ENCODE results near the gene TRPM3. TPM values are rescaled to one million over a fixed set of nuclear protein-coding genes. Genes with fewer than 3 reads are reported as not detected.

Gene TRPM3
- total and polyA plus RNA-seq, 9 of the 15 experiments (the other 6 are each of a cell fraction or from before 2014, with no cell fraction given), result 0.04 TPM; not detected in 8

DNA sequence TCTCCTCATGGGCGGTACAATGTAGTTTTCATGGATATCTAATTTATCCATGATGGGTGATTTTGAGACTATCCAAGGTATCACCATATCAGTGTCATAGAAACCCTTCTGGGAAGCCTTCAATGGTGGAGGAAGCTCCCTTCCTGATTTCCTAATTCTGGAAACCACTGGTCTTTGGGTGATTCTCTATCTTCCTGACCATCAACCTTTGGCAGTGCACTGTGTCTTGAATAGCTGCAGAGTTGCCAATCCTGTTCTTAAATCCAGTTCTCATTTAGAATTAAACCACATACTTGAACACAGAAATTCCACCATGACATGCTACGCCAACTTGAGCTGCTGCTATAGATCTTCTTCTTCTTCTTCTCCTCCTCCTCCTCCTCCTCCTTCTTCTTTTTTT lies 545.3 kb downstream of the TRPM3 start (continued):
- TF ChIP-seq, protein P1, sequence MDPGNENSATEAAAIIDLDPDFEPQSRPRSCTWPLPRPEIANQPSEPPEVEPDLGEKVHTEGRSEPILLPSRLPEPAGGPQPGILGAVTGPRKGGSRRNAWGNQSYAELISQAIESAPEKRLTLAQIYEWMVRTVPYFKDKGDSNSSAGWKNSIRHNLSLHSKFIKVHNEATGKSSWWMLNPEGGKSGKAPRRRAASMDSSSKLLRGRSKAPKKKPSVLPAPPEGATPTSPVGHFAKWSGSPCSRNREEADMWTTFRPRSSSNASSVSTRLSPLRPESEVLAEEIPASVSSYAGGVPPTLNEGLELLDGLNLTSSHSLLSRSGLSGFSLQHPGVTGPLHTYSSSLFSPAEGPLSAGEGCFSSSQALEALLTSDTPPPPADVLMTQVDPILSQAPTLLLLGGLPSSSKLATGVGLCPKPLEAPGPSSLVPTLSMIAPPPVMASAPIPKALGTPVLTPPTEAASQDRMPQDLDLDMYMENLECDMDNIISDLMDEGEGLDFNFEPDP (CRISPR knock-in tag; IDR thresholded peaks at IDR 0.05), result no peak
- TF ChIP-seq MEIS2 (IDR thresholded peaks at IDR 0.05; ENCODE audit: partially characterized antibody) (no peak), RBFOX2 (IDR thresholded peaks at IDR 0.05; ENCODE audit: low read depth, low read length) (no peak), BRF2 (IDR thresholded peaks at IDR 0.05; ENCODE audit: borderline replicate concordance, insufficient read depth, insufficient read length) (no peak), ZNF175 (CRISPR knock-in tag; IDR thresholded peaks at IDR 0.05; ENCODE audit: low read depth) (no peak)
- TF ChIP-seq, protein P2, sequence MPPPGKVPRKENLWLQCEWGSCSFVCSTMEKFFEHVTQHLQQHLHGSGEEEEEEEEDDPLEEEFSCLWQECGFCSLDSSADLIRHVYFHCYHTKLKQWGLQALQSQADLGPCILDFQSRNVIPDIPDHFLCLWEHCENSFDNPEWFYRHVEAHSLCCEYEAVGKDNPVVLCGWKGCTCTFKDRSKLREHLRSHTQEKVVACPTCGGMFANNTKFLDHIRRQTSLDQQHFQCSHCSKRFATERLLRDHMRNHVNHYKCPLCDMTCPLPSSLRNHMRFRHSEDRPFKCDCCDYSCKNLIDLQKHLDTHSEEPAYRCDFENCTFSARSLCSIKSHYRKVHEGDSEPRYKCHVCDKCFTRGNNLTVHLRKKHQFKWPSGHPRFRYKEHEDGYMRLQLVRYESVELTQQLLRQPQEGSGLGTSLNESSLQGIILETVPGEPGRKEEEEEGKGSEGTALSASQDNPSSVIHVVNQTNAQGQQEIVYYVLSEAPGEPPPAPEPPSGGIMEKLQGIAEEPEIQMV (tag; conservative IDR thresholded peaks at IDR 0.05; ENCODE audit: low read depth), result no peak

Data from K562 (cell line).